Retinal pigment epithelial cell (primary cell): ENCODE results near the gene CROCC.
"Not testable (repeated sequence)": the region's sequence is repeated elsewhere in the genome, so short reads cannot be mapped to it uniquely, and the experiment has no call there.

Experiments used
- DNase-seq: peaks from one replicate; pipeline ENCODE4 v3.0.0-alpha.2; 2010; ENCODE audit warnings: low read depth
- H3K4me3 ChIP-seq: 2 replicates; pipeline ENCODE4 v1.5.1; 2011; ENCODE audit warnings: mild to moderate bottlenecking, low read length, control low read depth, moderate library complexity
- TF ChIP-seq, protein P1 (sequence below): conservative IDR thresholded peaks from 2 replicates; pipeline ENCODE4 v1.5.1; 2011; ENCODE audit warnings: low read depth, low read length, control low read depth, inconsistent platforms

Gene CROCC

DNA sequence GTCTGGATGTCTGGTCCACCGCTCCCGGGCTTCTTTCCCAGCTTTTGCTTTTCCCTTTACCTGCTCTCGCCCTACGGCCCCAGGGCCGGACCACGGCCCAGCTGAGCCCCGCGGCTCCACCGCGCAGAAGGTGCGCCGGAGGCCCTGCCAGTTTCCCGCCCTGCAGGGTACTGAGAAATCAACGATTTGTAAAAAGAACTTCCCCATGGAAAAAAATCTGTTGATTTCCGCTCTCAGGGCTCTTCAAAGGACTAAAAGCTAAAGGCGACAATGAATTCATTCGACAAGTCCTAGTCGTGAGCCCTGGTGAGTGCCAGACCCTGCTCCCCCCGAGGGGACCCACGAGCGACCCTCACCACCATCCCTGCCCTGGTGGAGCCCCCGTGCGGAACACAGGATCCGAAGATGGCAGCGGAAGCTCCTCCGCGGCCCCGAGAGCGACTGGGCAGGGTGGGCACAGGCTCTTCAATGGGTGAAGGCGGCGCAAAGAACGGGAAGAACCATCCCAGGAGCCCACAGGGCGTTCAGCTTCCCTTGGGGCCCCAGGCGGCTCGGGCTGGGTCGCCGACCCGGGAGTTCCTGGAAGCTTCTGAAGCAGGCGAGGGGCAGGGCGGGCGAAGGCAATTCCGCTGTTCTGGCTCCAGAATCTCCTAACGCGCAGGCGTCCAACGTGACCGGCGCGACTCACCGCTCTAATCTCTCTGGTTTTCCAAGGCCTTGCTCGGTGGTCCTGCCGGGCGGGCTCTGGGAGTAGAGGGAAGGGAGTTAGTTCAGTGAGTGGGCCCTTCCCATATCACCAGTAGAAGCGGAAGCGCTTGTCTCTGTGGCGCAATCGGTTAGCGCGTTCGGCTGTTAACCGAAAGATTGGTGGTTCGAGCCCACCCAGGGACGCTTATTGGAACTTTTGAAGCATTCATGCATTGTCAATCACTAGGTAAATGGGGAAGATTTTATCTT lies 32.6 kb upstream of the CROCC start:
- TF ChIP-seq, protein P1, sequence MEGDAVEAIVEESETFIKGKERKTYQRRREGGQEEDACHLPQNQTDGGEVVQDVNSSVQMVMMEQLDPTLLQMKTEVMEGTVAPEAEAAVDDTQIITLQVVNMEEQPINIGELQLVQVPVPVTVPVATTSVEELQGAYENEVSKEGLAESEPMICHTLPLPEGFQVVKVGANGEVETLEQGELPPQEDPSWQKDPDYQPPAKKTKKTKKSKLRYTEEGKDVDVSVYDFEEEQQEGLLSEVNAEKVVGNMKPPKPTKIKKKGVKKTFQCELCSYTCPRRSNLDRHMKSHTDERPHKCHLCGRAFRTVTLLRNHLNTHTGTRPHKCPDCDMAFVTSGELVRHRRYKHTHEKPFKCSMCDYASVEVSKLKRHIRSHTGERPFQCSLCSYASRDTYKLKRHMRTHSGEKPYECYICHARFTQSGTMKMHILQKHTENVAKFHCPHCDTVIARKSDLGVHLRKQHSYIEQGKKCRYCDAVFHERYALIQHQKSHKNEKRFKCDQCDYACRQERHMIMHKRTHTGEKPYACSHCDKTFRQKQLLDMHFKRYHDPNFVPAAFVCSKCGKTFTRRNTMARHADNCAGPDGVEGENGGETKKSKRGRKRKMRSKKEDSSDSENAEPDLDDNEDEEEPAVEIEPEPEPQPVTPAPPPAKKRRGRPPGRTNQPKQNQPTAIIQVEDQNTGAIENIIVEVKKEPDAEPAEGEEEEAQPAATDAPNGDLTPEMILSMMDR, result peak; percentile 42
- H3K4me3 ChIP-seq, result peak overlapping the region; percentile 71
- peak; percentile 36 for DNase-seq

DNA sequence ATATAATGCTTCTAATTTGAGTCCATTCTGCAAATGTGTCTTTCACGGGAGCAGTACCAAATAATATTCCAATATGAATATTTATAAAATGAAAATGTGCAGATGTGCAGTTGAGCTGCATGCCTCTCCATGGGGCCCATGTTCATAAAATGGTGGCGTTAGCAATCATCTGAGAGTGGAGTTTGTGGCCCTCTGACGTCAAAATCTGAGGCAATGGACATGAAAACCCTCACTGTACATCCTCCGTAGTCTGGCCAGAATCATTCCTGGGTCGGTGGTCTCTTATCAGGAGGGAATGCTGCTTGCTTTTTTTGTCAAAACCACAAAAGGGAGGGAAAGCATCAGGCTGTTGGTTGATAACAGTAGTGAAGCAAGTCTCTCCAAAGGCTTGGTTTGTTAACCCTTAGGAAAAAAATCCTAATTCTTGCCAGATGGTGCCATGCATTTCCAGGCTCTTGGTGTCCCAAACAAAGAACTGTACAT lies 31.2 kb upstream of the CROCC start:
- not testable (repeated sequence) for DNase-seq, H3K4me3 ChIP-seq

DNA sequence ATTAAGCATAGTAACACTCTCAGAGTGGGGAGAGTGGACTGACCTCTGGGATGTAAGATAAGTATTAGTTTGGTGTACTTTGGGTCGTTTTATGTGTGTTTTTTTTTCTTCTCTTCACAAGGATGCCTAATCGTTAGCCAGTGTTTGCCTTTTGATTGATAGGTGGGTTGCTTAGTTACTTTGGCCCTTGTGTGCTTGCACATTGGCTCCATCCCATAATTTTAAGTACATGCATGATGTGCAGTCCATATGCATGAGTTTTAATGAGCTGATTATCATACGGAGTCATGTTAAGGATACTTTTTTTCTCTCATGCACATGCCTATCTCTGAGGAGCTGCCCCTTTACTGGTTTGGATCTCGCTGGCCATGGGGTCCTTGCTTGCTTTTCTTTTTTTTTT lies 30.7 kb upstream of the CROCC start:
- DNase-seq, result not testable (repeated sequence)

DNA sequence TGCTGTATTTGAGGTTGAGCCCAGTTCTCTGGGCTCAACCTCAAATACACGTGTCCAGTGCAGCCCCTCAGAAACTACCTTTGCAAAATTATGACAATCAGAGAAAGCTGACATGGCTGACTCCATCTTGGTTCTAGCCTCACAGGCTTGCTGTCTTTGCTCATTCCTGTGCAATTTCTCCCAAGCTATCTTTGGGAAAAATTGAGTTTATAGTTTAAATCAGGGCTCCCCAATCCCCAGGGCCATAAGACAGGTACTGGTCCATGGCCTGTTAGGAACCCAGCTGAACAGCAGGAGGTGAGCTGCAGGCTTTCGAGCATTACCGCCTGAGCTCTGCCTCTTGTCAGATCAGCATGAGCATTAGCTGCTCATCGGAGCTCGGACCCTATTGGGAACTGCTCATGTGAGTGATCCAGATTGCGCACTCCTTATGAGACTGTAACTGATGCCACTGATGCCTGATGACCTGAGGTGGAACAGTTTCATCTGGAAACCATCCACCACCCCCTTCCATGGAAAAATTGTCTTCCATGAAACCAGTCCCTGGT lies 28.7 kb upstream of the CROCC start:
- not testable (repeated sequence) for DNase-seq

More for the DNA sequence above, 30.7 kb upstream of the CROCC start:
- not testable (repeated sequence) for H3K4me3 ChIP-seq

DNA sequence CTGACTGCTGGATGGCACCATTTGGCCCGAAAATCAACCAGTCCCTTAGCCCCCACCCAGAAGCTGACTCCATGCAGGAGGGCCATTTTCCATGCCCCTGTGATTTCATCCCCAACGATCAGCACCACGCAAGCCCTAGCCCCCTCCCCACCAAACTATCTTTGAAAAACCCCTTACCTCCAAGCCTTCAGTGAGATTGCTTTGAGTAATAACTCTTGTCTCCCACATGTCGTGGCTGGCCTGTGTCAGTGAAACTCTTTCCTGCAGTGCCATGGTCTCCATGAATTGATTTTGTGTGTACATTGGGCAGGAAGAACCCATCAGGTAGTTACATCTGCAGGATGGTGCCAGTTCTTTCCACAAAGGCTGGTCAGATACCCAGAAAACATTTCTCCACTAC lies 27.9 kb upstream of the CROCC start:
- DNase-seq, H3K4me3 ChIP-seq: not testable (repeated sequence)

More for the DNA sequence above, 28.7 kb upstream of the CROCC start:
- not testable (repeated sequence) for H3K4me3 ChIP-seq

DNA sequence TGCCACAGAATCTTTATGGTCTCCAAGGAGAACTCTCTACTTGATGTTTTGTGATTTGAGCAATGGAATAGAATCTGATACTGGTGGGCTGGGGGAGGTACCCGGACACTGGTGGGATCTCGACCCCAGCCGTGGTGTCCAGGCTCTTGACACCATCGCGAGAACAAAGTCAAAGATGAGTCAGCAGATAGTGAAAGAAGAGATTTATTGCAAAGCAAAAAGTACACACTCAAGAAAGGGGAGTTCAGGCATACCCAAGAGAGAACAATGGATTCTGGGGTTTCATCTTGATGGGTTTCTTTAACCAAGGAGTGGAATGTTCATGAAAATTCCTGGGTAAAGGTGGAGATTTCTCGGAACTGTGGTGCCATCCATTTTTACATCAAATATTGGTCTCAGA lies 27.4 kb upstream of the CROCC start:
- not testable (repeated sequence) for DNase-seq, H3K4me3 ChIP-seq

DNA sequence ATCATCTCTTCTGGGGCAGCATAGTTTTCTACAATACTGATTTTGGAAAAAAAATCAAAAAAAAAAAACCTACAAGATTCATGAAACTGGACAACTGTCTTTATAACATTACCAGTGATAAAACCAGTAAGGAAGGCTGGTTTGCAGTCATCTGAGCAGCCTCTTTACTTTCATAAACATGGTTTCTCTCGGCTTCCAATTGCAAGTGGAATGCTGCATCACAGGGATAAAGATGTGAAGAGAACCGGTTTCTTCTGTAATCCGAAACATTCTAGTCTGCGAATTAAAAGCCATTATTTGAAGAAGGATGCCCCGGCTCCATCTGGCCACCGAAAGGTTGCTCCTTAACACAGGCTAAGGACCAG lies 26.5 kb upstream of the CROCC start:
- DNase-seq, result not testable (repeated sequence)
- peak overlapping the region; percentile 40 for H3K4me3 ChIP-seq

DNA sequence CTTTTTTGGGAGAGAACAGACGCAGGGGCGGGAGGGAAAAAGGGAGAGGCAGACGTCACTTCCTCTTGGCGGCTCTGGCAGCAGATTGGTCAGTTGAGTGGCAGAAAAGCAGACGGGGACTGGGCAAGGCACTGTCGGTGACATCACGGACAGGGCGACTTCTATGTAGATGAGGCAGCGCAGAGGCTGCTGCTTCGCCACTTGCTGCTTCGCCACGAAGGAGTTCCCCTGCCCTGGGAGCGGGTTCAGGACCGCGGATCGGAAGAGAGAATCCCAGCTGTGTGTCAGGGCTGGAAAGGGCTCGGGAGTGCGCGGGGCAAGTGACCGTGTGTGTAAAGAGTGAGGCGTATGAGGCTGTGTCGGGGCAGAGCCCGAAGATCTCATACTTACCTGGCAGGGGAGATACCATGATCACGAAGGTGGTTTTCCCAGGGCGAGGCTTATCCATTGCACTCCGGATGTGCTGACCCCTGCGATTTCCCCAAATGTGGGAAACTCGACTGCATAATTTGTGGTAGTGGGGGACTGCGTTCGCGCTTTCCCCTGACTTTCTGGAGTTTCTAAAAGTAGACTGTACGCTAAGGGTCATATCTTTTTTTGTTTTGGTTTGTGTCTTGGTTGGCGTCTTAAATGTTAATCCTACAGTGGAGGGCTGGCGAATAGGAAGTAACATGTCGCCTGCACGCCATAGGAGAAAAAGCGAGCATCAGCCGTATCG lies 26.0 kb upstream of the CROCC start, which contains the start of gene RNU1-2:
Gene RNU1-2 (plus strand): TSS at position 383 of the 718 bp plus-strand sequence.
- H3K4me3 ChIP-seq, result peak within 1 kb of the TSS; percentile 40
- DNase-seq, result peak; percentile 98

DNA sequence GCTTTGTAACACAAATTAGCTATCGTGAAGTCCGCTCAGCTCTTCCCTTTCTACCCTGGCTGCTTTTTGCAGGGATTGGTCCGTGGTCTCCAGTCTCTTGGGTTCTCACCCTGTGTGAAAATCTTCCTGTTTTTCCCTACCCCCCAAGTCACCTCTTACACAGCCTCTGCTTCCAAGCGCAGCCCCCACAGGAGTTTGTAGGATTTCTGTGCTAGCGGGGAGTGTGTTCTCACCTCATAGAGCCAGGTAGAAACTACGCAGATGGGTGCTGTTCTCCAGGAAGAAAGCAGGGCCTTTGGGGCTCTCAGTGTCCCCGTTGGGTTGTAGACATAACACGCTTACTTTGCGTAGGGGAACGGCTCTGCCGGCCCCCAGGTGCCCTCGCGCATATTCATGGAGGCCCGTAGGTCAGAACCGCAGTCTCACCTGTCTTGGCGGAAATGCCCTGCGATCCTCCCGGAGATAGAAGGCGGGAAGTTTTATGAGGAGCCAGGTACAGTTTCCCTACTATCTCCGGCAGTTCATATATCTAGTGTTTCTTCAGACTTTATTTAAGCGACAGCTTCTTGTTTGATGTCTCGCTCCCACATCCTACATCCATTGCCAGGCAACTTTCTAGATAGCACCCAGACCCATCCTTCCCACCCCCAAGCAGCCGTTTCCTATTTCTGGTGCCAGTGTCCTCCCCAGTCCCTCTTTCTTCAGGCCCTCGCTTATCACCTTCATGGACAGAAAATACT lies 25.2 kb upstream of the CROCC start:
- DNase-seq, result not testable (repeated sequence)
- peak overlapping the region; percentile 30 for H3K4me3 ChIP-seq

DNA sequence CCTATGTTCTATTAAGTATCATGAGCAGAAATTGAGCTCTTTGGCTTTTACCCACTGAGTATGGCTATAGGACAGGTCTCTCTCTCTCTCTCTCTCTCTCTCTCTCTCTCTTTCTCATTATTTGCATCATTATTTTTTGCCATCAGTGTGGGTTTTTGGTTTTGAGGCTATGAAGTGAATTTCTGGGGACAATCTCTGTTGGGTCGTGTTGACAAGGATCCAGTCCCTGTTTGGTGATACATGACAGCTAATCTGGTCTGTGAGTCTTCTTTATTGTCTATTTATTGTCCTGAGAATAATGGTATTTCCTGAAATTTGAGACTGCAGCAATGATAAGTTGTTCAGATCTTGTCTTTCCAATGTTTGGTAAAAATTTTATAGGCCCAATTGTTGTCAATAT lies 24.1 kb upstream of the CROCC start:
- not testable (repeated sequence) for DNase-seq, H3K4me3 ChIP-seq

DNA sequence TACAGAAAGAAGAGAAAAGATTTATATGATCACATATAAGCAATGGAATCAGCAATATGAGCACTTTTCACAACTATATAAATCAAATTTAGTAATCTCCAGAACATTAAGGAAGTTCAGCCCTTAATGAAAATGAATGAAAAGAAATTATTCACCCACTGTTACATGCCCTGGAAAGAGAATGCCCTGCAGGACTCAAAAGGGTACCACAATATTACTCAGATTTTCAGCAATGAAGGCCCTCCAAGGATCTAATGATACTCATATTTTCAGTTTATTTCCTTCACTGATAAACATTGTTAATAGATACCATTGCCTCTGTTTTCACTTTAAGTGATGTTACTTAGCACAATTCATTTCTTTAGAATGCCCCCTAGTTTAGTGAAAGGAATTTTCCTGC lies 23.4 kb upstream of the CROCC start:
- not testable (repeated sequence) for H3K4me3 ChIP-seq, DNase-seq

DNA sequence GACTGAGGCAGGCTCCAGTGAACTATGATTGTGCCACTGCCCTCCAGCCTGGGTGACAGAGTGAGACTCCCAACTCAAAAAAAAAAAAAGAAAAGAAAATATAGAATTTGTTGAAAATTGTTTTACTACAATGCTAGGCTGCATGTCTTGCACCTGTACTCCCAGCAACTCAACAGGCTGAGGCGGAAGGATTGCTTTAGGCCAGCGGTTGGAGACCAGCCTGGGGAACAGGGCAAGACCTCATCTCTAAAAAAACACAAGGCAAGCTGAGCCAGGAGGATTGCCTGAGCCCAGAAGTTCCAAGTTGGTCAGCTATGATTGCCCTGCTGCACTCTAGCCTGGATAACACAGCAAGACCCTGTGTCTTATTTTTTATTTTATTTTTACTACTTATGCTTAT lies 22.7 kb upstream of the CROCC start:
- not testable (repeated sequence) for DNase-seq, H3K4me3 ChIP-seq

DNA sequence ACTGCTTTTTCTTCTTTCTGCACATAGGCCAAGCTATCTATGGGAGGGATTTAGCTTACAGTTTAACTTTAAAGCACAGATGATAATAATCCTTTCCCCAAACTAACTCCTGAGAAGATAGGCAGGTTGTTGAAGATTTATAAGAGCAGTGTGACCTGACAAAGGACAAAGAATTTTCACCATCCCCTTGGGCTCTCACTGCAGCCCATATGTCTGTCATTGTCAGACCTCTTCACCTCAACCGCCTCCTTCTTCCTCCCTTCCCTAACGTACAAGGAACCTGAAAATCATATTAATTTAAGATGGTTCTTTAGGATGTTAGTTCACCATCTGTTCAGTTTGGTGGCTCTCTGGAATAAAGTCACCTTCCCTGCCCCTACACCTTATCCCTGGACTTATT lies 21.0 kb upstream of the CROCC start:
- no peak for DNase-seq
- no peak overlapping the region for H3K4me3 ChIP-seq
- TF ChIP-seq, protein P1, result peak; percentile 34

DNA sequence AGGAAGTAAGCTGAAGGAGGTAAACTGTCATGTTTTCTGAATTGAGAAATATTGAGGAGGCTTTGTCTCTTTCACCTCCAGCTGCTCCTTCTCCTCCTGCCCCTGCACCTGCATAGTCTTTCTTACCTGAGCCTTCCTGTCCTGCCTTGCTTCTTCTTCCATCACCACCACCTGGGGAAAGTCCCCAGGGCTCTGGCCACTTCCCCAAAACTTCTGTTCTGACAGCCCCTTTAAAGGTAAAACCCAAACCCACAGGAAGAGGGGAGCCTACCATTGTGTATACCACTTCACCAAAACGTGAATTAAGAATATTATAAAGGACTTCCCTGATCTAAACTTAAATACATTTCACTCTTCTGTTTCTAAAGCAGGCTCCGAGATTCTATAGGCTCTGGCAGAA lies 20.4 kb upstream of the CROCC start:
- not testable (repeated sequence) for DNase-seq, H3K4me3 ChIP-seq
